Right kidney (tissue), 1 donor: ENCODE results near the gene TJP1.
"Not testable (repeated sequence)": the region's sequence is repeated elsewhere in the genome, so short reads cannot be mapped to it uniquely, and the experiment has no call there.

ENCODE experiments used
- DNase-seq: peaks from one replicate; pipeline ENCODE4 v3.0.0-alpha.2; 2016

Gene TJP1

DNA sequence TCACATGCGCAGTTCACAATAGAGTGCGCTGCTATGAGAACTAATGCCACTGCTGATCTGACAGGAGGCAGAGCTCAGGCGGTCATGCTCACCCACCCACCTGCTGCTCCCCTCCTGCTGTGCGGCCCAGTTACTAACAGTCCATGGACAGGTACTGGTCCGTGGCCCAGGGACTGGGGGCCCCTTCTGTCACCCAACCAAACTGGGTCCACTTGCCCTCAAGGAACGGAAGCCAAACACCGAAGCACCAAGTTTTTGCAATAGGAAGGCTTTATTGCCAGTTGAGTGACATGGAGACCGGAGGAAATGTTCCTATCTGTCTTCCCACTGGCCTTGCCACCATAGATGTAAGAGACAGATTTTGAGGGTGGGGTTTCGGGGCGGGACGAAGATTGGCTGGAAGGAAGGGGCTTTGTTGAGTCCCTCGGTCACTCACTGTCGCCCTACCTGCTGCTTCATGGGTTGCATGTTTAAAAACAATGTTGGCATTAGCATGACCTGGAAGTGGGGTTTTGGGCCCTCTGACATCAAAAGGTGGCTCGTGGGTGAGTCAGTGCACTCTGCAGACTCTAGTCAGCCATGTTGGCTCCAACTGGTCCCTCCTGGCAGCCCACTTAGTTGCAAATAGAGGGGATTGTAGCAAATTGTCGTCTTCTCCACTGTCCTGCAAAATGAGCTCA lies 141.0 kb downstream of the TJP1 start:
- DNase-seq, result no peak

DNA sequence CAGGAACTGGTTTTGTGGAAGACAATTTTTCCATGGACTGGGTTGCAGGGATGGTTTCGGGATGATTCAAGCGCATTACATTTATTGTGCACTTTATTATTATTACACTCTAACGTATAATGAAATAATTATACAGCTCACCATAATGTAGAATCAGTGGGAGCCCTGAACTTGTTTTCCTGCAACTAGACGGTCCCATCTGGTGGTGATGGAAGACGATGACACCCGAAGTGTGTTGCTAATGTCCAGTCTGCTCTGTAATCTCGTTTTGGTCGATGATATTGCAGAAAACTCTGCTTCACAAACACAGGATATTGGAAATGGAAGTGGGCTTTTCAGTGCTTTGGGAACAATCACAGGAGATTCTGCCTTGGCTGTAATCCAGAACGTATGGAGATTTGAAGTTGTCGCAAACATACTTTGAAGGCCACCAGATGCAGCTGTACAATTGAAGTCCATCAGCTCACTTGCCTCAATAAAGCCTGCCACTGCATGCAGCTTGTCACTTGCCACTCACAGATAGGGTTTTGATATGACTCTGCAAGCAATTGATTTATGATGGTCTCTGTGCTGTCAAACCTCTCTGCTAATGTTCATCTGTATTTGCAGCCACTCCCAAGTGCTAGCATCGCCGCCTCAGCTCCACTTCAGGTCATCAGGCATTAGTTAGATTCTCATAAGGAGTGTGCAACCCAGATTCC lies 141.7 kb downstream of the TJP1 start:
- DNase-seq, result no peak

- no peak for DNase-seq
These were observed 143.7 kb downstream of the TJP1 start for GRCh38 chr15:29678504-29679034.

DNA sequence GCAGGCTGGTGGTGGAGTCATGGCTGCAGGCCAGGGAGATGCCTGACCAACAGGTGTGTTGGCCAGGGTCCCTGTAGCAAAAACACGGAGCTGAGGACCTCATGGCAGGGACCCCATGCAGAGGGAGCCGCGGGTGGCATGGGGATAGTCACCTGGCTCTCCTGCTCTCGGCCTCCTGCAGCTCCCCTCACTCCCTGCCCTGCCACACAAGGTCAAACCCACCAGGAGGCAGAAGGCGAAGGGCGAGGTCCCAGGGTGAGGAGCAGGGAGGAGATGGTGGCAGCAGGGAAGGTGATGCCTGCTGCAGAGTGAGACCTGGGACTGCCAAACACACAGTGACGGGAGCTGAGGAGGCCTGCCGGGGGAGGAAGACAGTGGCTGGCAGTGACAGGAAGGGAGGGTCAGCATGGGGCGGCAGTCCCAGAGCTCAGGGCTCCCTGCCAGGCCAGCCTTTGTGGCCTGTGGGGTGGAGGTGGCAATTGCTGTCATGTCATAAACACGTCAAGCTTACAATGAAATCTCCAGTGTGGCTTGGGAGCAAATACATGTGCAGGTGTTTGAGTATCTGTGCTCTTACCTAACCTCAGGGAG lies 144.3 kb downstream of the TJP1 start:
- DNase-seq, result no peak

GRCh38 chr15:29677455-29677854 lies 144.8 kb downstream of the TJP1 start:
- DNase-seq, result no peak

DNA sequence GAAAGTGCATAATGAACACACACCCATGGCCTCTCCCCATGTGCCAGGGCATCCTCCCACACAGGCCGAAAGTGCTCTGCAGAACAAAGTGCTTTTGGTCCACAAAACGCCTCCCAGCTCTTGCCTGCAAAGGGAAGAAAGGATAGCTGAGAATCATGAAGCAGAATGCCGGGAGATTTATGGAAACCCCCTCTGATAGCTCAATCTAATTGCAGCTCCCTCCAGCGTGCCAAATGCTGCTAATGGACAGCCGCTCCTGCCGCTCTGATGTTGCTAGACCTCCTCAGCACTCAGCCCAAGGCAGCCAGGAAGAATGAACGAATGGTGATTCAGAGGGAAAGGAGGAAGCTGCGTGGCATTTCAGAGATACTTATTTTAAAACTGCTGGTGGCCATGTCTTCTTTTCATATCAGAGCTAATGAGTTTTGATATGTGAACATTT lies 145.3 kb downstream of the TJP1 start:
- no peak for DNase-seq

- DNase-seq, result peak; percentile 54
These were observed 145.8 kb downstream of the TJP1 start for GRCh38 chr15:29676374-29676960.

DNA sequence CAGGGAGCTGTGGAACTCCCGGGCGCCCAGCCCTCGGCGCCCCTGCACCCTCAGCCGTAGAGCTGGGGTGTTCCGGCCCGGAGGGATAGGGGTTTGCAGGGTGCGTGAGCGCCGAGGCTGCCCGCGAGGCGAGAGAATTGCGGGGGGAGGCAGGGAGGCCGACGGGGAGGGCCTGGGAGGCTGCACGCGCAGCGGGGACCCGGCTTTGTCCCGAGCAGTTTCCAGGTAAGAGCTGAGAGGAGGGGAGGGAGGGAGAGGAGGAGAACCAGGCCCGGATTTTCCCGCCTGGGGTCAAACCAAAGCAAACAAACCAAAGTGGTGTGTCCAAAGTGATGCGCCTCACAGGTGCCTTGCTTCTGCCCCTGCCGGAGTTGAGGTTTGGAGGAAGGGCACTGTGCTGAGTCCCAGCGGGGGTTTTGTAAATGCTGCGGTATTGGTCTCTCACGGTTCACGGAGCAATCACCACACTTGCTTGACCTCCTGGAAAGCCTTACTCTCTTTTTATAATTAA lies 146.4 kb downstream of the TJP1 start:
- peak; percentile 51 for DNase-seq

DNA sequence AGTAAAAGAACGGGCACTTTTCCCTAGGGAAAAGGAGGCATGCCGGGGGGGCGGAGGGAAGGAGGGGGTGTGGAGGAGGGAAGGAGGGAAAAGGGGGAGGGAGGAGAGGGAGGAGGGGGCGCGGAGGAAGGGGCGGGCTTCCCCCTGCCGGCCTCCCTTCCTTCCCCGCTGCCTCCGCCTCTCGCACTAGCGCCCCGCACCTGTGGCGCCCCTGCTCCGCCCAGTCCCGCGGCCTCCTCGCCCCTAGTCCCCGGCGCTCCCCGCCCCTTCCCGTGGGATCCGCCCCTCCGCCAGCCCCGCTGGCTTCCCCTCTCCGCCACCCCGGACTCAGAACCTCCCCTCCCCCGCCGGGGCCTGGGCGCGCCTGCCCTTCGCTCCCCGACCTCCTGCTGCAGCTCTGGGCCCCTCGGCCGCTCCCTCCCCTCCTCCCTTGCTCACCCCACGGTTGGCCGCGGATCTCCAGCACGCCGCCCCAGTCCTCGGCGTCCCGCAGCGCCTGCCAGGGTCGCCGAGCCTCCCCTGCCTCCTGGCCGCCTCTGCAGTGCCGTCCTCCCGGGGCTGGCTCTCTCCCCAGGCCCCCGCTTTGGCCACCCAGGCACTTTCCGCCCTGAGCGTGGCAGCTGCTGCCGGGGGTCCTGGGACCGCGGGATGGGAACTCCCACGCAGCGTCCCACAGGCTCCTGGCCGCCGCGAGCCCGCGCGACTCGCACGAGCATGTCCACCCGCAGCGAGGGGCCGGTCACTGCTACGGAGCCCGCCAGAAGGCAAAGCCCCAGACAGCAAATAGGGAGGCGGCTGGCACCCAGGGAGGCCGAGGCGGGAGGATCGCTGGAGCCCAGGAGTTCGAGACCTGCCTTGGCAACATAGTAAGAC lies 147.4 kb downstream of the TJP1 start:
- peak; percentile 82 for DNase-seq

DNA sequence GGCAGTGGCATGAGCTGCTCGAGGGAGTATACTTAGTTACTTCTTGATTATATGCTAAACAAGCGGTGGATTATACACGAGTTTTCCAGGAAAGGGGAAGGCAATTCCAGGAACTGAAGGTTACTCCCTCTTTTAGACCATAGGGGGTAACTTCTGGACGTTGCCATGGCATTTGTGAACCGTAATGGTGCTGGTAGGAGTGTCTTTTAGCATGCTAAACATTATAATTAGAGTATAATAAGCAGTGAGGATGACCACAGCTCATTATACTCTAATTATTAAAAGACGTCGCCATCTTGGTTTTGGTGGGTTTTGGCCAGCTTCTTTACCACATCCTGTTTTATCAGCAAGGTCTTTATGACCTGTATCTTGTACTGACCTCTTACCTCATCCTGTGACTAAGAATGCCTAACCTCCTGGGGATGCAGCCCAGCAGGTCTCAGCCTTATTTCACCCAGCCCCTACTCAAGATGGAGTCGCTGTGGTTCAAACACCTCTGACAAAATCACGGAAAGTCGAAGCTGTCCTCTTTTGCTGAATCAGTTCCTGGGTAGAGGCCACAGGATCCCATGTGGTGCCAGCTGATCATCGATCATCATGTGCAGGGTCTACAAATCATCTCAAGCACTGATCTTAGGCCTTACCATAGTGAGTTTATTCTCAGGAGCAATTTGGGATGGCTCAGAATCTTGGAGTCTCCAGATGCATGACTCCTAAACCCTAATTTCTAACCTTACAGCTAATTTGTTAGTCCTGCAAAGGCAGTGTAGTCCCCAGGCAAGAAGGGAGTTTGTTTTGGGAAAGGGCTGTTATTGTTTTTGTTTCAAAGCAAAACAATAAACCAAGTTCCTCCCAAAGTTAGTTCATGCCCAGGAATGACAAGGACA lies 149.1 kb downstream of the TJP1 start:
- no peak for DNase-seq

GRCh38 chr15:29672446-29672845 lies 149.8 kb downstream of the TJP1 start:
- no peak for DNase-seq

GRCh38 chr15:29672046-29672445 lies 150.2 kb downstream of the TJP1 start:
- DNase-seq, result not testable (repeated sequence)

GRCh38 chr15:29670998-29671981 lies 151.0 kb downstream of the TJP1 start:
- DNase-seq, result peak; percentile 68

DNA sequence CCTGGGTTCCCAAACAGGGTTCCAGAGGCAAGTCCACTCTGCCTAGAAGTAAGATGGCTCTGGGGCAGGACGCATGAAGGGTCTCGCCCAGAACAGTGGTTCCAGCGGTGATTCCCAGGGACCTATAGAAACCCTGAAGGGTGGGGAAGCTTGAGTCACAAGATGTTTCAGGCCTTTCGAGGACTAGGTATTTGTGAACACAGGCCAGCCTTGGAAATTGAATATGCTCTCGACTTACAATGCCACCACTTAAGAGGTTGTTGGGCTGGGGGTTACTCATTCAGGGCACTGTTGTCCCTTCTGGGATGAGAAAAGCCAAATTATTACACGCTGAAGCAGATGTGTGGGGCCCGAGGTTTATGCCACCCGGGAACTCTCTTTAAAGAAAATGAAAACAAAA lies 152.0 kb downstream of the TJP1 start:
- no peak for DNase-seq

GRCh38 chr15:29669823-29670222 lies 152.4 kb downstream of the TJP1 start:
- no peak for DNase-seq

DNA sequence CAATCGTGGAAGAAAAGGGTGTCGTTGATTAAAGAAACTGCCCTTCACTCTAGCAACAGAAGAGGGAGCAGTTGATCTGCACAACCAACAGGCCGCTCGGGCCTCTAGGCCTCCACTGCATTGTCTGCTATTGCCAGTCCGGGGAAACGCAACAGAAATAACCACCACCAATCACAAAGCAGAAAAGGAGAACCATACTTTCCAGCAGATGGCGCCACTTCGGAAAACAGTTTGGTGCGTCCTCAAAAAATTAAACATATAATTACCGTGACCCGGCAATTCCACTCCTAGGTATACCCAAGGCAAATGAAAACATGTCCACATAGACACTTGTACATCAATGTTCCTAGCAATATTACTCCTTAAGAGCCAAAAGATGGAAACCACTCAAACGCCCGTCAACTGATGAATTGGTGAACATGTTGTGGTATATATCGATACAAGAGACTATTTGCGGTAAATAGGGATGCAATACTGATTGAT lies 154.1 kb downstream of the TJP1 start:
- peak; percentile 50 for DNase-seq

DNA sequence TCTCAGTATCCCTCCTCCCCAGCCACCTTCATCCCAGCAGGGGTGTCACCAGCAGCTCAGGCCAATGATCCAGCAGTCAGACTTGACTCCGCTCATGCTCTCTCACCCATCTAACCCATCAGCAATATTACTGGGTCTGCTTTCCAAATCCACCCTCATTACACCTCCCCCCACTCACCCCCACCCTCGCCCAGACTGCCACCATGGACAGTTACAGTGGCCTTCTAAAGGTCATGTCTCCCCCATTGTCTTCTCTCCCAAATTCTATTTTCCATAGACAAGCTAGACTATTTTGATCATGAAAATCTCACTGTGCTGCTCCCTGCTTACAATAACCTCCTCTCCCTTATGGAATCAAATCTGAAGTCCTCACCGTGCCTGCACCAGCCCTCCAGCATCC lies 156.0 kb downstream of the TJP1 start:
- no peak for DNase-seq

- no peak for DNase-seq
These were observed 156.7 kb downstream of the TJP1 start for GRCh38 chr15:29665444-29666003.

DNA sequence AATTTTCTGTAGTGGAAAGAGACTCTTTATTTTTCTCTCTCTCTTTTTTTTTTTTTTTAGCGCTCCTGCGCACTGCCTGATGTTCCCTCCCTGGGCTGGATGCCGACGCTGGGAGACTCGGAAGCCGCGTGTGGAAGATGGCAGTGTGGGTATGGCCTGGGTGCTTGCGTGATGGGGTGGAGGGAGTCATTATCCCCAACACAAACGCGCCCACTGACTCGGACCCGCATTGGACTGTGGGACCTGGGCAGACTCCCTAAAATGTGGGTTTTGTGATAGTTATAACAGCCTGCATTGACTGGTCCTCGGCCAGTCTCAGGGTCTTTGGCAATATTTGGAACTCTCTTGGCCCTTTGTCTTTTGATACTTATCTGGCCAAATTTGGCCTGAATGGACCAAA lies 157.9 kb downstream of the TJP1 start:
- DNase-seq, result no peak
